Measurements from ENCODE around the gene GOLGA8B. TPM values are rescaled to one million over a fixed set of nuclear protein-coding genes. Genes with fewer than 3 reads are reported as not detected.
"Not testable (repeated sequence)": the region's sequence is repeated elsewhere in the genome, so short reads cannot be mapped to it uniquely, and the experiment has no call there.

The GOLGA8B gene
- total RNA-seq, 4 donors from 2014 or later = 59.3 to 120 (median 86.5) TPM

GRCh38 chr15:34559764-34560163 lies 23.7 kb downstream of the GOLGA8B start:
- not testable (repeated sequence) for ATAC-seq (ENCODE audit: low FRiP score); DNase-seq (ENCODE audit: low spot score)

- not testable (repeated sequence) for ATAC-seq (ENCODE audit: low FRiP score); DNase-seq (ENCODE audit: low spot score)
These were observed 28.3 kb downstream of the GOLGA8B start for GRCh38 chr15:34555162-34555561.

- ATAC-seq (ENCODE audit: low FRiP score); DNase-seq (ENCODE audit: low spot score): not testable (repeated sequence)
These were observed 28.7 kb downstream of the GOLGA8B start for GRCh38 chr15:34554716-34555115.

- not testable (repeated sequence) for ATAC-seq (ENCODE audit: low FRiP score); DNase-seq (ENCODE audit: low spot score)
These were observed 29.3 kb downstream of the GOLGA8B start for GRCh38 chr15:34554126-34554525.

- not testable (repeated sequence) for DNase-seq (ENCODE audit: low spot score); ATAC-seq (ENCODE audit: low FRiP score)
These were observed 33.3 kb downstream of the GOLGA8B start for GRCh38 chr15:34550129-34550528.

GRCh38 chr15:34549381-34549809 lies 34.1 kb downstream of the GOLGA8B start:
- not testable (repeated sequence) for ATAC-seq (ENCODE audit: low FRiP score)

GRCh38 chr15:34543860-34544649 lies 39.4 kb downstream of the GOLGA8B start:
- ATAC-seq (ENCODE audit: low FRiP score); DNase-seq (ENCODE audit: low spot score): not testable (repeated sequence)

More at GRCh38 chr15:34549381-34549809, 34.1 kb downstream of the GOLGA8B start:
- DNase-seq (ENCODE audit: low spot score) = not testable (repeated sequence)

GRCh38 chr15:34535857-34536256 lies 47.6 kb downstream of the GOLGA8B start:
- DNase-seq (ENCODE audit: low spot score); ATAC-seq (ENCODE audit: low FRiP score): not testable (repeated sequence)

Small RNA genes within 50 kb of the gene (small RNA-seq; reads per million reads assigned to genes)
- gene RF00425 = not detected

Other genes with a start within 250 kb of the GOLGA8B start
- gene SLC12A6, start 245.9 kb downstream of the GOLGA8B start, total RNA-seq = 10 to 100 TPM; 20.0 to 43.3 (median 33.5) TPM
- gene NOP10, start 240.5 kb downstream of the GOLGA8B start, total RNA-seq = 100 to 1,000 TPM; 137 to 194 (median 166) TPM
- gene NUTM1, start 240.3 kb downstream of the GOLGA8B start, total RNA-seq = not detected
- 10 to 100 TPM in 2 of 4 donors, 1 to 10 TPM in 2; 5.8 to 28.7 (median 13.3) TPM for gene LPCAT4, start 216.5 kb downstream of the GOLGA8B start, total RNA-seq
- 10 to 100 TPM; 22.3 to 64.6 (median 38.7) TPM for gene GOLGA8A, start 145.8 kb downstream of the GOLGA8B start, total RNA-seq
- gene GJD2, start 171.3 kb upstream of the GOLGA8B start, total RNA-seq = not detected
- gene ACTC1, start 211.9 kb upstream of the GOLGA8B start, total RNA-seq = 1 to 10 TPM in 1 of 4 donors, under 1 TPM in 2, not detected in 1; 0.38 to 5.5 (median 0.93) TPM